ENCODE measurements around the gene GJB4. TPM values are rescaled to one million over a fixed set of nuclear protein-coding genes. Genes with fewer than 3 reads are reported as not detected.
"Not testable (repeated sequence)": the region's sequence is repeated elsewhere in the genome, so short reads cannot be mapped to it uniquely, and the experiment has no call there.

GJB4 gene
- total RNA-seq, 1 experiment from 2014 or later, result not detected

- DNase-seq (ENCODE audit: low read depth), result no peak
These were observed 12.5 kb upstream of the GJB4 start for GRCh38 chr1:34746785-34747637.

DNA sequence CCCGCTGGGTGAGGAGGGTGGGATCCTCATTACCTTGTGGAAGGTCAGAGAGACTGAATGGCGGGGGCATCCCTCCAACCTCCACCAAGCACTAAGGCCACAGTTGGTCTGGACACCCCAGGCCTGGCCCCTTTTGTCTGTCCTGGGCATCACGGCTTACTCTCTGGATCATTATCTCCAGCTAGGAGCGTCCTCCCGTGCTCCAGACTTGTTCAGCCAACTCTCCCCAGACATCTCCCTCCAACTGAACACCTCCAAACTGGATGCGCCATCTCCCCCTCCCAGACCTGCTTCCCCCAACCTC lies 11.9 kb upstream of the GJB4 start:
- no peak for DNase-seq (ENCODE audit: low read depth)

DNA sequence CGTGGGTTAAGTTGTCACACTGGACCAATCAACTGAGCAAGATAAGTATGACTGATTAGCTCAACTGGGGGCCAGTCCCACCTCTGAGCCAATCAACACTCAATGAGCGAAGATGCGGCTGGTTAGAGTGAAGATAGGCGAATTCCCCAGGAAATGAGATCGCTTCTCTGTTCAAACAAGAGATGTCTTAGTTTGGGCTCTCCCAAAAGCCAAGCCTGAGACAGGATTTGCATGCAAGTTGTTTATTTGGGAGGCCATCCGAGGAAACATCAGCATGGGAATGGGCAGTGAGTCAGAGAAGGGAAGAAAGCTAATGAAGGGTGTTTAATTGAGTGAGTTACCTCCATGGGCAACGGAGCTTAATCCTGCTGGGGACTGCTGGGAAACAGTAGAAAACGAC lies 9.5 kb upstream of the GJB4 start:
- DNase-seq (ENCODE audit: low read depth), result no peak

DNA sequence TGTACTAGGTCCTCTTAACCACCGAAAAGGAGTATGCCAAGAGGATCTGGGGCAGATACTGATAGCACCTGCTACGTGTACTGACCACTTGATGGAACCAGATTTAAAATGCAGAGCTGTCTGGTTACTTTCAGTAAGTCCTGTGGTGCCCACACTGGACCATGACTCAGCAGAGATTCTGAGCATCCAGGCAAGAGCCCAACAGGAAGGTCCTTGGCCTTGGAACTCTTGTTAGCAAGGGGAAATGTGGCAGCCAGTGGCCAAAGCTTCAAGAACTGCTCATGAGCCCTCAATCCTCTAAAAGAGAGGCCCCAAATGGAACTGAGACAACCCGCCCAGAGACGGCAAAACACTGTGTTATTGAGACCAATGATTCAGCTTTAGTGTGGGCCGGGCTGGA lies 8.9 kb upstream of the GJB4 start:
- DNase-seq (ENCODE audit: low read depth), result no peak

GRCh38 chr1:34753163-34753562 lies 6.4 kb upstream of the GJB4 start:
- peak; percentile 50 for DNase-seq (ENCODE audit: low read depth)

DNA sequence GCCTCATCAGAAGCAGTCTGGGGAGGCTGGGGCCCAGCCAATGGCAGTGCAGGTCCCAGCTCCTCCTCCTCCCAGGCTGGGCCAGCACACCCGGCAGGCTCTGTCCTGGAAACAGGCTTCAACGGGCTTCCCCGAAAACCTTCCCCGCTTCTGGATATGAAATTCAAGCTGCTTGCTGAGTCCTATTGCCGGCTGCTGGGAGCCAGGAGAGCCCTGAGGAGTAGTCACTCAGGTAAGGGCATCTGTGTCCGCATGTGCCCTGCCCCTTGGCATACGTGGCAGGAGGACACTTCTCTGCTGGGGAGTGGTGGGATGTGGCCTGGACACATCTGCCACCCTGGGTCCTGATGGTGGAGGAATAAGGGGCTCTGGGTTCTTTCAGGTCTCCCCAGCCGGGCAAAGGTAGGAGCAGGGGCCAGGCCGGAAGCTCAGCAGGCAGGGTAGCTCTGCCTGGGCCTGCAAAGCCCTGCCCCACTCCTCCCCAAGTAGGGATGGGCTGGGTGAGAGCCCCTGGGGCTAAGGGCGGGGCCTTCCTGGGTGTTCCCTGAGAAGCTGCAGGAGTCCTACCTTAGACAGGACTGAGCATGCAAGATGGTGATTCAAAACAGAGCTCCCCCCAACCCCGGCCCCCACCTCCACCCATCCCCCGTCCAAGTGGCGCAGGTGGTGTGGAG lies 4.4 kb upstream of the GJB4 start, which contains the start of gene GJB5:
GJB5 (plus strand) TSS at position 84 of the 674 bp plus-strand sequence. CDS start 2,284 bp downstream, outside the sequence.
- DNase-seq (ENCODE audit: low read depth), result no peak

DNA sequence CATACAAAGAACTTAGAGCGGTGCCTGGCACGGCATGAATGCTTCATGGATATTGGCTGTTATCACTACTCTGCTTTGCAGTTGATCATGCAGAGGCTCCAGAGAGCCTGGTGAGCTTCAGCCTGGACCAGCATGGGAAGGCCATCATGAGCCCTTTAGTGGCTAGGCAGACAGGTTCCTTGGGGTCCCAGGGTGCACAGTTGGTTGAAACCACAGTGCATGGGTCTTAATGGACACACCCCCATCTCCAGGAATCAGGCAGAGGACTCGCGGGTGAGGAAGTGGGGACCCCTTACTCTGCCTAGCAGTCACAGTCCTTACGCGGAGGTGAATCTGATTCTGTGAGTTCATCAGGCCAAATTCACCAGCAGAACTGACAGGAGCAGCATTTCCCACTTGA lies 3.6 kb upstream of the GJB4 start:
- no peak for DNase-seq (ENCODE audit: low read depth)

GRCh38 chr1:34757386-34757785 lies 2.2 kb upstream of the GJB4 start:
- no peak for DNase-seq (ENCODE audit: low read depth)

- no peak for DNase-seq (ENCODE audit: low read depth)
These were observed 789 bp upstream of the GJB4 start for GRCh38 chr1:34758751-34759150.

GRCh38 chr1:34761176-34761761 lies 1.7 kb downstream of the GJB4 start:
- DNase-seq (ENCODE audit: low read depth), result no peak

- no peak for DNase-seq (ENCODE audit: low read depth)
These were observed 2.3 kb downstream of the GJB4 start for GRCh38 chr1:34761776-34762307.

- peak; percentile 26 for DNase-seq (ENCODE audit: low read depth)
These were observed 3.1 kb downstream of the GJB4 start for GRCh38 chr1:34762474-34763141.

GRCh38 chr1:34763142-34763781 lies 3.7 kb downstream of the GJB4 start:
- DNase-seq (ENCODE audit: low read depth), result peak; percentile 82

DNA sequence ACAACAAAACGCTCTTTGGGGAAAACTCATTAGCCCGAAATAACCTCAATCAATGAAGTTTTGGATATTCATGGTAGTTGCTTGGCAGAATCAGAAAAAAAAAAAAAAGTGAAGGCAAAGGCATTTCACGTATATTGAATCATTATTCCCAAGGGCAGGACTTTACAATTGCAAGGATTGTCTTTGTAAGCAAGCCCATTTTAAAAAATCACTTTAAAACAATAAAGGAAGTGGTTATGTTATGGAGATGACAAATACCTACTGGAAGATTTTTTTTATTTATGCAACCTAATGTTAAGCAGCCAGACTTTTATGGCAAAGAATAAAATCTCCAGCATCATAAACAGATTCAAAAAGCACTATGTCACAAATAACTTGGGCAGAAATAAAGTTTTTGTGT lies 9.3 kb downstream of the GJB4 start:
- peak; percentile 14 for DNase-seq (ENCODE audit: low read depth)

- DNase-seq (ENCODE audit: low read depth), result no peak
These were observed 11.5 kb downstream of the GJB4 start for GRCh38 chr1:34770891-34771504.

DNA sequence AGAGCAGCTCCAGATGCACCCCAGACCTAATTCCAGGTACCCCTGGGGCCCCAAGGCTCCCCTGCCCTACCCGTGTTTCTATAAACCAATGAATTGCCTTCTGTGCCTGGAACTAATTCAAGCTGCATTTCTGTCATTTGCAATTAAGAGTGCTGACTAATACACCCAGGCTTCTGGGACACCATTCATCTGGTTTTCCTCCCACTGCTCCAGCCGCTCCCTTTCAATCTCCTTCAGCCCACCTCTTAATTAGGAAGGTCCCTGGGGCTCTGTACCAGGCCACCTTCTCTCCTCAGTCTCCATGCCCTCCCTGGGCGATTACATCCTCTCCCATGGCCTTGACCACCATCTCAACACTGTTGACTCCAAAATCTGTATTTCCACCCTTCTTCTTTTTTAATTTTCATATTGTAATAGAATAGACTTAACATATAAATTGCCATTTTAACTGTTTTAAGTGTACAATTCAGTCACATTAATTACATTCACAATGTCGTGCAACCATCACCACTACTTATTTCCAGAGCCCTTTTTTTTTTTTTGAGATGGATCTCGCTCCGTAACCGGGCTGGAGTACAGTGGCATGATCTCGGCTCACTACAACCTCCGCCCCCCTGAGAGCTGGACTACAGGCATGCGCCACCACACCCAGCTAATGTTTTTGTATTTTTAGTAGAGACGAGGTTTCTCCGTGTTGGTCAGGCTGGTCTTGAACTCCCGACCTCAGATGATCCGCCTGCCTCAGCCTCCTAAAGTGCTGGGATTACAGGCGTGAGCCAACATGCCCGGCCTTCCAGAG lies 12.2 kb downstream of the GJB4 start:
- DNase-seq (ENCODE audit: low read depth), result no peak

GRCh38 chr1:34773114-34773513 lies 13.6 kb downstream of the GJB4 start:
- DNase-seq (ENCODE audit: low read depth), result not testable (repeated sequence)

DNA sequence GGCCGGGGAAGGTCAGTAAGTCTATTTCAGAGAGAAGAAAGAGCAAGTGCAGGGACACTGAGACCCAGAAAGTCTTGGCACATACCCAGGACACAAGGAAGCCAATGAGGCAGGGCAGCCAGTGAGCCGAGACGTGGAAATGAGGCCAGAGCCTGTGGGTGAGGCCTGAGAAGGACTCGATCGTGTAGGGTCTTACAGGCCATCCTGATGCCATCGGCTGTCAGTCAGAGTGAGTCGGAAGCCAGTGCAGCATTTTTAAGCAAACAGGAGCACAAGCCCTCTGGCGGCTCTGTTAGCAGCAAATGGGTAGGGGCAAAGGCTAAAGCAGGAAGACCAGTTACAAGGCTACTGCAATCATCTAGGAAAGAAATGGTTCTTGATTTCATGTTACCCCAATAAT lies 15.4 kb downstream of the GJB4 start:
- no peak for DNase-seq (ENCODE audit: low read depth)

- no peak for DNase-seq (ENCODE audit: low read depth)
These were observed 17.4 kb downstream of the GJB4 start for GRCh38 chr1:34776911-34777310.

All from HT1080 (cell line).